ENCODE results near the gene MSLN. TPM values are rescaled to one million over a fixed set of nuclear protein-coding genes. Genes with fewer than 3 reads are reported as not detected.
A peak's percentile ranks its signal among the peaks of the same experiment; 100 is the strongest.

MSLN gene
- total and polyA plus RNA-seq, 2 experiments from 2014 or later: not detected

DNA sequence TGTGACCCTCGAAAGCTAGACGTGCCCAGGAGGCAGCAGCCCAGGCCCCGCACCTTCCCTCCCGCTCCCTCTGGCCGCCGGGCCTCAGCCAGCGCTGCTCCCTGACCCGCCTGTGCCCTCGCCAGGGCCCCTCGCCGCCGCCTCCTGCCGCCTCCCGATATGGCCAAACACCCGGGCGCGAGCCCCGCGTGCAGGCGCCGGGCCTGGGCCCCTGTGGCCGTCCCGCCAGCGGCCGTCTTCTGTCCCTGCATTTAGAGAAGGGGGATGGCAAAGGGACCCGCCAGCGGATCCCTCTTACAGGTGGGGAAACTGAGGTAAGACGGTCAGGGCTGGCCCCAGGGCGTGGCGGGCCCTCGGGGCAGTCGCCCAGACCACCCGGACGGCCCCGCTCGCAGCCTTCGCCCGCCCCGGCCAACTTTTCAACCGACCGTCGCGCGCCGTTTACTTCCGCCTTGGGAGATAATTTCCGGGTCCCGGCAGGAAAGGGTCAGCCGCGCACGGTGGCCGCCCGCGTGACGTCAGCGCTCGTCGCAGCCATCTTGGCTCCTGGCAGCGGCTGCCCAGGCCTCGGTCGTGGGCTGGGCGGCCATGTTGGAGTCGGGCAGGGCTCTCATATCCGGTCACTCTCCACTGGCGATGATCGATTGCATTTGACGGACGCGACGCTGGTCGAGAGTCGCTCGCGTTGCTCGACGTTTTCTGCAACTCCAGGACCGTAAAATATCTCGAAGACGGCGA is 47.0 kb downstream of the MSLN start:
- no peaks in the 10 kb centered on the region for H3K9me2 ChIP-seq (ENCODE audit: insufficient read depth)
- in situ Hi-C loops (cut with MboI): loop anchor here (25.0 kb wide), 1 partner anchor 255 kb away; the partner anchor contains the start of gene SSTR5
- no peaks in the 10 kb centered on the region for H3K27me3 ChIP-seq (replicated peaks; ENCODE audit: insufficient read depth)
- no peaks in the 10 kb centered on the region for H3F3A ChIP-seq (ENCODE audit: insufficient read depth)
- no peaks in the 10 kb centered on the region for H4K20me1 ChIP-seq (ENCODE audit: insufficient read depth)
- peak overlapping the region; percentile 88 for H3K4me2 ChIP-seq (ENCODE audit: unreplicated experiment)
- TF ChIP-seq EZH2phosphoT487 (IDR thresholded peaks at IDR 0.05; ENCODE audit: insufficient read depth, low read depth) (no peak), EZH2 (IDR thresholded peaks at IDR 0.05; ENCODE audit: insufficient read depth, poor library complexity, severe bottlenecking) (no peak)
- no peaks in the 10 kb centered on the region for H3K9me3 ChIP-seq (ENCODE audit: low read depth)
- DNase-seq: peak; percentile 99
- H3K79me2 ChIP-seq (ENCODE audit: insufficient read depth): peaks cover 32% of the 10 kb centered on the region; the same call in 1 of the 2 replicates
- 0 out of 2 replicates have a peak, but pooled peaks cover 3% of the 10 kb centered on the region for H3K4me1 ChIP-seq (ENCODE audit: insufficient read depth)
- peak overlapping the region; percentile 96 for H3K4me3 ChIP-seq
- H3K36me3 ChIP-seq (ENCODE audit: low read depth): no peaks in the 10 kb centered on the region
- peak overlapping the region; percentile 85 for H3K27ac ChIP-seq
- 1% methylated on average over 73 to 78 of the region's 80 CpGs for WGBS, 2 experiments (ENCODE audit: low coverage in 1 of 2, low lambda C conversion rate in 2 of 2, missing lambda C conversion rate in 2 of 2)
- peak overlapping the region; percentile 93 for H3K9ac ChIP-seq
- H2AFZ ChIP-seq: peak overlapping the region; percentile 95

DNA sequence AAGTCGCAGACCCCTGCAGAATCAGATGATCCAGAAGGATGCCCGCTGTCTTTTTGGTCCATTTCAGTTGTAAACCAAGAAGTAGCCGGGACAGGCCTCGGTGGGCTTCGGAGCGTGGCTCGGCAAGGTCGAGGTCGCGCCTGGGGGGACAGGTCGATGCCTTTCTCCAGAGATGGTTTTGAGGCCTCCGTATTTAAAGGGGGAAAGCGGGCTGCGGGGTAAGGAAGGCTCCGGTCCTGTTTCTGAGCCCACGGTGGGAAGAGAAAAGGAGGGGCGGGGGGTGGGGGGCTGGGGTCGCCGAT is 47.5 kb downstream of the MSLN start:
- Histone ChIP-seq H3K4me1 (ENCODE audit: insufficient read depth) (0 out of 2 replicates have a peak, but pooled peaks cover 3% of the 10 kb centered on the region), H3K4me2 (ENCODE audit: unreplicated experiment) (peak overlapping the region; percentile 88), H3F3A (ENCODE audit: insufficient read depth) (no peaks in the 10 kb centered on the region), H3K9me3 (ENCODE audit: low read depth) (no peaks in the 10 kb centered on the region), H3K36me3 (ENCODE audit: low read depth) (no peaks in the 10 kb centered on the region), H3K27ac (no peak overlapping the region), H3K9ac (peak overlapping the region; percentile 93), H3K79me2 (ENCODE audit: insufficient read depth) (peaks cover 32% of the 10 kb centered on the region; the same call in 1 of the 2 replicates), H3K4me3 (peak overlapping the region; percentile 96), H3K27me3 (replicated peaks; ENCODE audit: insufficient read depth) (no peaks in the 10 kb centered on the region), H4K20me1 (ENCODE audit: insufficient read depth) (no peaks in the 10 kb centered on the region), H3K9me2 (ENCODE audit: insufficient read depth) (no peaks in the 10 kb centered on the region), H2AFZ (peak overlapping the region; percentile 95)
- in situ Hi-C loops (cut with MboI): loop anchor here (25.0 kb wide), 1 partner anchor 254 kb away; the partner anchor contains the start of gene SSTR5
- DNase-seq: no peak
- WGBS, 2 experiments (ENCODE audit: low coverage in 1 of 2, low lambda C conversion rate in 2 of 2, missing lambda C conversion rate in 2 of 2): 0 to 1% methylated on average over 17 to 19 of the region's 19 CpGs
- TF ChIP-seq EZH2 (IDR thresholded peaks at IDR 0.05; ENCODE audit: insufficient read depth, poor library complexity, severe bottlenecking): no peak
- no peak for TF ChIP-seq EZH2phosphoT487 (IDR thresholded peaks at IDR 0.05; ENCODE audit: insufficient read depth, low read depth)

GRCh38 chr16:813204-813915 is 52.8 kb downstream of the MSLN start:
- in situ Hi-C loops (cut with MboI): loop anchor here (25.0 kb wide), 1 partner anchor 249 kb away; the partner anchor contains the start of gene SSTR5

GRCh38 chr16:813916-814412 is 53.4 kb downstream of the MSLN start:
- peaks cover 17% of the 10 kb centered on the region; the same call in 1 of the 2 replicates for H3K27me3 ChIP-seq (replicated peaks; ENCODE audit: insufficient read depth)
- peak overlapping the region; percentile 84 for H3K4me2 ChIP-seq (ENCODE audit: unreplicated experiment)
- 36 to 42% methylated on average over 22 of the region's 22 CpGs for WGBS, 2 experiments (ENCODE audit: low coverage in 1 of 2, low lambda C conversion rate in 2 of 2, missing lambda C conversion rate in 2 of 2)
- no peaks in the 10 kb centered on the region for H4K20me1 ChIP-seq (ENCODE audit: insufficient read depth)
- TF ChIP-seq EZH2phosphoT487 (IDR thresholded peaks at IDR 0.05; ENCODE audit: insufficient read depth, low read depth): no peak
- TF ChIP-seq EZH2 (IDR thresholded peaks at IDR 0.05; ENCODE audit: insufficient read depth, poor library complexity, severe bottlenecking): no peak
- DNase-seq: no peak
- peaks cover 22% of the 10 kb centered on the region for H3K4me1 ChIP-seq (ENCODE audit: insufficient read depth)
- peak overlapping the region; percentile 71 for H3K4me3 ChIP-seq
- peak overlapping the region; percentile 69 for H3K9ac ChIP-seq
- H3K79me2 ChIP-seq (ENCODE audit: insufficient read depth): peaks cover 10% of the 10 kb centered on the region; the same call in 1 of the 2 replicates
- H3K9me3 ChIP-seq (ENCODE audit: low read depth): no peaks in the 10 kb centered on the region
- H3F3A ChIP-seq (ENCODE audit: insufficient read depth): 0 out of 2 replicates have a peak, but pooled peaks cover 5% of the 10 kb centered on the region
- in situ Hi-C loops (cut with MboI): loop anchor here (25.0 kb wide), 1 partner anchor 248 kb away; the partner anchor contains the start of gene SSTR5
- no peaks in the 10 kb centered on the region for H3K36me3 ChIP-seq (ENCODE audit: low read depth)
- H3K9me2 ChIP-seq (ENCODE audit: insufficient read depth): no peaks in the 10 kb centered on the region
- peak overlapping the region; percentile 84 for H2AFZ ChIP-seq
- no peak overlapping the region for H3K27ac ChIP-seq

More at GRCh38 chr16:813204-813915, 52.8 kb downstream of the MSLN start:
- 7% methylated on average over 48 to 57 of the region's 67 CpGs for WGBS, 2 experiments (ENCODE audit: low coverage in 1 of 2, low lambda C conversion rate in 2 of 2, missing lambda C conversion rate in 2 of 2)
- Histone ChIP-seq H2AFZ (peak overlapping the region; percentile 84), H3K9me2 (ENCODE audit: insufficient read depth) (no peaks in the 10 kb centered on the region), H3K4me2 (ENCODE audit: unreplicated experiment) (peak overlapping the region; percentile 84), H4K20me1 (ENCODE audit: insufficient read depth) (no peaks in the 10 kb centered on the region), H3K4me1 (ENCODE audit: insufficient read depth) (peaks cover 25% of the 10 kb centered on the region), H3F3A (ENCODE audit: insufficient read depth) (0 out of 2 replicates have a peak, but pooled peaks cover 5% of the 10 kb centered on the region), H3K27me3 (replicated peaks; ENCODE audit: insufficient read depth) (peaks cover 14% of the 10 kb centered on the region; the same call in 1 of the 2 replicates), H3K4me3 (peak overlapping the region; percentile 71), H3K27ac (no peak overlapping the region), H3K36me3 (ENCODE audit: low read depth) (no peaks in the 10 kb centered on the region), H3K79me2 (ENCODE audit: insufficient read depth) (peaks cover 16% of the 10 kb centered on the region; the same call in 1 of the 2 replicates), H3K9ac (peak overlapping the region; percentile 69), H3K9me3 (ENCODE audit: low read depth) (no peaks in the 10 kb centered on the region)
- no peak for TF ChIP-seq EZH2 (IDR thresholded peaks at IDR 0.05; ENCODE audit: insufficient read depth, poor library complexity, severe bottlenecking)
- TF ChIP-seq EZH2phosphoT487 (IDR thresholded peaks at IDR 0.05; ENCODE audit: insufficient read depth, low read depth): no peak
- DNase-seq: peak; percentile 72
